Measurements from ENCODE around the gene RARRES2. TPM values are rescaled to one million over a fixed set of nuclear protein-coding genes. Genes with fewer than 3 reads are reported as not detected.
A peak's percentile ranks its signal among the peaks of the same experiment; 100 is the strongest.

RARRES2 gene
- total and polyA plus RNA-seq, 5 donors = 111 to 195 (median 176) TPM

DNA sequence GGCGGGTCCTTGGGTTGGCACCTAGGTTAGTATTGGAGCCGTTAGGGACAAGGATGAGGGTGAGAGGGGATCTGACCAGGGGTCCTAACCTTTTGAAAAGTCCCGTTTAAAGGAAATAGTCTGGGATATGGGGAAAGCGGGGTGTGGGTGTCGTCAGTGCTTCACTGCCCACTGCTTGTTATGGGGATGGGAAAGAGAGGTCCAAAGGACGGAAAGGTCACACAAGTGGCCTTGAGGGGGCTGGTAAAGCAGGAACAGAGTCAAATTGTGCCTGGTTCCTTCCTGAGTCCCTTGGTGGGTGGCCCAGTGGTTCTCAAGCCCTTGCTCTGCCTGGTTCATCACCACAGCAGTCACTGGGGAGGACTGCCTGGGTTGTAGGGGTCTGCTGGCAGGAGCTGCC, 35.1 kb upstream of the RARRES2 start:
- no peak overlapping the region for H3K27ac ChIP-seq (ENCODE audit: low read length)
- 79% methylated on average over 6 of the region's 6 CpGs for WGBS
- no peaks in the 10 kb centered on the region for H3K27me3 ChIP-seq (ENCODE audit: control insufficient read depth, insufficient read depth)
- DNase-seq = no peak
- H3K4me1 ChIP-seq (ENCODE audit: control insufficient read depth, insufficient read depth, low read length) = peaks cover 3% of the 10 kb centered on the region
- no peaks in the 10 kb centered on the region for H3K9me3 ChIP-seq (ENCODE audit: control insufficient read depth, low read length)
- no peak overlapping the region for H3K4me3 ChIP-seq (ENCODE audit: low read length)
- intact Hi-C loops (cut with DNase I) = no loop called here
- no peak for ATAC-seq

DNA sequence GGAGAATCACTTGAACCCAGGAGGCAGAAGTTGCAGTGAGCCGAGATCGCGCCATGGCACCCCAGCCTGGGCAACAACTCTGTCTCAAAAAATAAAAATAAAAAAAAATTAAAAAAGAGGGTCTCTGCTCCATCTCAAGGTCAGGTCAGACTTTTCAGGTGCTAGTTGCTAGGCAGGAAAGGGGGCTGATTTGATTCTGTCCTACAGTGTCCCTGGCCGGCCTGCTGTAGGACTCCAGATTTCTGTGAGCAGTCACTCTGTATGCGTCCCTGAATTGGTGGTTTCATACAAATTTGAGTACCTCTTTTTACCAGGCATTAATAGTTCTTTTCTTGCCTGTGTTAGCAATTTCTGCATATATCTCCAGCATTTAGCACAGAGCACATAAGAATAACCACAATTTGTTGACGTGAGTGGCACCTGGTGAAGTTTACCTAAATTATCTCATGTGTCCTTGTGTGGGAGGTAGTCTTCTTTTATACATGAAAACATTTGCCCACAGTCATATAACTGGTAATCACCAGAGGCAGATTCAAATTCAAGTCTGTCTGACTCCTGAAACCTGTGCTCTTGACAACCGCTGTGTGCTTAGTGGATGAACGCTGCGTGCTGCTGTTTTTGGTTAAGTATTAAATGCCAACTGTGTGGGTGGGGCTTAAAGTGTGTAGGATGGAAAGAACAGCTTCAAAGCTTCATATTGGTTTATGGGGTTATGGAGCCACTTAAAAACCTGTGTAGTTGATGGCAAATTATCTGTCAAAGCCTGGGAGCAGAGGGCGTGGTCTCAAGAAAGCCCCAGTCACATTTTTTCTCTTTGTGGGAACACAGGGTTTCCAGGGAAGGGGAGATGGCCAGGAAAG, 34.5 kb upstream of the RARRES2 start:
- ATAC-seq = no peak
- no peak overlapping the region for H3K4me3 ChIP-seq (ENCODE audit: low read length)
- H3K9me3 ChIP-seq (ENCODE audit: control insufficient read depth, low read length) = no peaks in the 10 kb centered on the region
- peaks cover 3% of the 10 kb centered on the region for H3K4me1 ChIP-seq (ENCODE audit: control insufficient read depth, insufficient read depth, low read length)
- H3K27me3 ChIP-seq (ENCODE audit: control insufficient read depth, insufficient read depth) = no peaks in the 10 kb centered on the region
- DNase-seq = no peak
- intact Hi-C loops (cut with DNase I) = no loop called here
- no peak overlapping the region for H3K27ac ChIP-seq (ENCODE audit: low read length)
- WGBS = 88% methylated on average over 10 of the region's 10 CpGs

DNA sequence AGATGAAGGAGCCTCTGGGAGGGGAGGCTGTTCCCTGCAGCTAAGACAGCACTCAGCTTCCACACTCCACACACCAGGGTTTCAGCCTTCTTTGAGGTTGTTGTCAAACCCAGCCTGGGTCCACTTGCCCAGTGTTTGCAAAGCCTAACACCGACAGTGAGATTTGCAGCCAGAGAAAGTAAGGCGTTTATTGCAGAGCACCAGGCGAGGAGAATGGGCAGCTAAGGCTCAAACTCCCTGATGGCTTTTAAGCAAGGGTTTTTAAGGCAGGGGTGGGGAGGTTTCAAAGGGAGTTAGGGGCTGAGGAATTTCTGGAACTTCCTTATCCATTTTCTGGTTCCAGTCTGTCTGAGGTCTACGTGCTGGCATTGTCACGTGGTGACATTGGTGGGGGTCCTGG, 33.0 kb upstream of the RARRES2 start:
- no peak for DNase-seq
- Histone ChIP-seq H3K9me3 (ENCODE audit: control insufficient read depth, low read length) (no peaks in the 10 kb centered on the region), H3K4me1 (ENCODE audit: control insufficient read depth, insufficient read depth, low read length) (peaks cover 8% of the 10 kb centered on the region), H3K27me3 (ENCODE audit: control insufficient read depth, insufficient read depth) (no peaks in the 10 kb centered on the region), H3K4me3 (ENCODE audit: low read length) (no peak overlapping the region), H3K27ac (ENCODE audit: low read length) (no peak overlapping the region)
- ATAC-seq = no peak
- WGBS = 81% methylated on average over 5 of the region's 5 CpGs
- intact Hi-C loops (cut with DNase I) = no loop called here

DNA sequence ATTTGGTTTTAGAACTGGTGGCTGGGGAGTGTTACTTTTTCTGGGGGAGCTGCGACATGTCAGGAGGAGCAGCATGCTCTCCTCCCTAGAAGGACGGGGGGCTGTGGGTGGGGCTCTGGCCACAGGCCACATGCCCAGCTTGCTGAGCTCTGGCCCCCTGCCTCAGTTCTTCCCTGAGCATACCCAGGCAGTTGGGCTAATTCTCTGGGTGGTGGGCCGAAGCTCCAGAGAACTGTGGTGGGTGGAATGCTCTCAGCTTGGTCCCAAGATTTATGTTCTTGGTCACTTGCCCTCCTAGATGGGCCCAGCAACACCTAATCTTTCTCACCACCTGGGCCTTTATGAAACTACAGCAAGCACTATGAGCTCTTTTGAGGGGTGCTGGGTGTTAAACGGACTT, 32.6 kb upstream of the RARRES2 start:
- Histone ChIP-seq H3K4me3 (ENCODE audit: low read length) (no peak overlapping the region), H3K27ac (ENCODE audit: low read length) (no peak overlapping the region), H3K9me3 (ENCODE audit: control insufficient read depth, low read length) (no peaks in the 10 kb centered on the region), H3K27me3 (ENCODE audit: control insufficient read depth, insufficient read depth) (no peaks in the 10 kb centered on the region), H3K4me1 (ENCODE audit: control insufficient read depth, insufficient read depth, low read length) (peaks cover 8% of the 10 kb centered on the region)
- intact Hi-C loops (cut with DNase I) = no loop called here
- no peak for DNase-seq
- ATAC-seq = no peak
- WGBS = 80% methylated on average over 4 of the region's 4 CpGs

DNA sequence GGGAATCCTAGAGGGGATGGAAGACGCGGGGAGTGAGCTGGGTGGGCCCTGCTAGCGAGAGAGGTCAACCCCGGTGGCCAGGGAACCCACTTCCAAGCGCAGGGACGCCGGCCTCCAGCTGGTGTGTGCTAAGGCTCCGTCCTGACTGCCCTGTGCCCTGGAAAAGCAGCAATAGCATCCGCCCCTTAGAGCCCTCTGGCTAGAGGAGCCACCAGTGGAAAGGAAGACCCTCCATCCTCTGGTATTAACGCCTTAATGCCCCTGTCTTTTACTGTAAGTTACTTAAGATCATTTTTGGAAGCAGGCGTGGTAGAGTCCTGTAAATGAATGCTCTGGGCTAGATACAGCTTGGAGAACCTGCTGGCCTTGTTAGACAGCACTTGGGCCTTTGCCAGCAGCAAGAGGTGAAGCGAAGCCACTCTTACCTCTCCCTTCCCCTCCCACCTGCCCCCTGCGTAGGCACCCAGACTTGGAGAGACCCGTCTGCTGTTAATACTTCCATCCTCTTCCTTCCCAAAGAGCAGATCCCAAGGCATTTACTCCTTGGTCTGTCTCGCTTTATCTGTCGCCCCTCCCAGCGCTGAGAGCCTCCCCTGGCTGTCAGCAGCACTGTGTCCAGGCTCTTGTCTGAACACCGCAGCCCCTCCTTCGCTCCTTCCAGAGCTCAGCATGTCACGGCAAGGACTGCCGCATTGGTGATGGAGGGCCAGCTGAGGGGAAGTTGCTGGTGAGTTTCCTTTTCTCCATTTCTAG, 31.8 kb upstream of the RARRES2 start:
- ATAC-seq (no peak), DNase-seq (peak in 1 of 3 donors; percentile 48)
- Histone ChIP-seq H3K27me3 (ENCODE audit: control insufficient read depth, insufficient read depth) (no peaks in the 10 kb centered on the region), H3K4me1 (ENCODE audit: control insufficient read depth, insufficient read depth, low read length) (peaks cover 7% of the 10 kb centered on the region), H3K27ac (ENCODE audit: low read length) (peak overlapping the region; percentile 14), H3K9me3 (ENCODE audit: control insufficient read depth, low read length) (no peaks in the 10 kb centered on the region), H3K4me3 (ENCODE audit: low read length) (no peak overlapping the region)
- WGBS = 70% methylated on average over 21 of the region's 21 CpGs
- intact Hi-C loops (cut with DNase I) = no loop called here

DNA sequence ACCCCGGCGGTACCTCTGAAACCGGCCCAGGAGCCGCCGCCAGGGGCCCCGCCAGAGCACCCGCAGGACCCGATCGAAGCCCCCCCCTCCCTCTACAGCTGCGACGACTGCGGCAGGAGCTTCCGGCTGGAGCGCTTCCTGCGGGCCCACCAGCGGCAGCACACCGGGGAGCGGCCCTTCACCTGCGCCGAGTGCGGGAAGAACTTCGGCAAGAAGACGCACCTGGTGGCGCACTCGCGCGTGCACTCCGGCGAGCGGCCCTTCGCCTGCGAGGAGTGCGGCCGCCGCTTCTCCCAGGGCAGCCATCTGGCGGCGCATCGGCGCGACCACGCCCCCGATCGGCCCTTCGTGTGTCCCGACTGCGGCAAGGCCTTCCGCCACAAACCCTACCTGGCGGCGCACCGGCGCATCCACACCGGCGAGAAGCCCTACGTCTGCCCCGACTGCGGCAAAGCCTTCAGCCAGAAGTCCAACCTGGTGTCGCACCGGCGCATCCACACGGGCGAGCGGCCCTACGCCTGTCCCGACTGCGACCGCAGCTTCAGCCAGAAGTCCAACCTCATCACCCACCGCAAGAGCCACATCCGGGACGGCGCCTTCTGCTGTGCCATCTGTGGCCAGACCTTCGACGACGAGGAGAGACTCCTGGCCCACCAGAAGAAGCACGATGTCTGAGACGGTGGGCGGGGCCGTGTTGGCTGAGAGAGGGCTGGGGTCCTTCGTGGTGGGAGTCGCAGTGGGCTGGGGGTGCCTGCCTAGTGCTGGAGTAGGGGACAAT, 31.0 kb upstream of the RARRES2 start:
- no peak overlapping the region for H3K4me3 ChIP-seq (ENCODE audit: low read length)
- no peak overlapping the region for H3K27ac ChIP-seq (ENCODE audit: low read length)
- no peaks in the 10 kb centered on the region for H3K9me3 ChIP-seq (ENCODE audit: control insufficient read depth, low read length)
- intact Hi-C loops (cut with DNase I) = no loop called here
- H3K4me1 ChIP-seq (ENCODE audit: control insufficient read depth, insufficient read depth, low read length) = peaks cover 4% of the 10 kb centered on the region
- ATAC-seq = no peak
- WGBS = 84% methylated on average over 79 of the region's 79 CpGs
- no peaks in the 10 kb centered on the region for H3K27me3 ChIP-seq (ENCODE audit: control insufficient read depth, insufficient read depth)
- peak in 1 of 3 donors; percentile 53 for DNase-seq

DNA sequence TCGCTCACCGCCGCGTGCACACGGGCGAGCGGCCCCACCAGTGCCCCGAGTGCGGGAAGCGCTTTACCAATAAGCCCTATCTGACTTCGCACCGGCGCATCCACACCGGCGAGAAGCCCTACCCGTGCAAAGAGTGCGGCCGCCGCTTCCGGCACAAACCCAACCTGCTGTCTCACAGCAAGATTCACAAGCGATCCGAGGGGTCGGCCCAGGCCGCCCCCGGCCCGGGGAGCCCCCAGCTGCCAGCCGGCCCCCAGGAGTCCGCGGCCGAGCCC, 30.5 kb upstream of the RARRES2 start:
- intact Hi-C loops (cut with DNase I) = no loop called here
- Histone ChIP-seq H3K4me1 (ENCODE audit: control insufficient read depth, insufficient read depth, low read length) (peaks cover 4% of the 10 kb centered on the region), H3K9me3 (ENCODE audit: control insufficient read depth, low read length) (no peaks in the 10 kb centered on the region)

DNA sequence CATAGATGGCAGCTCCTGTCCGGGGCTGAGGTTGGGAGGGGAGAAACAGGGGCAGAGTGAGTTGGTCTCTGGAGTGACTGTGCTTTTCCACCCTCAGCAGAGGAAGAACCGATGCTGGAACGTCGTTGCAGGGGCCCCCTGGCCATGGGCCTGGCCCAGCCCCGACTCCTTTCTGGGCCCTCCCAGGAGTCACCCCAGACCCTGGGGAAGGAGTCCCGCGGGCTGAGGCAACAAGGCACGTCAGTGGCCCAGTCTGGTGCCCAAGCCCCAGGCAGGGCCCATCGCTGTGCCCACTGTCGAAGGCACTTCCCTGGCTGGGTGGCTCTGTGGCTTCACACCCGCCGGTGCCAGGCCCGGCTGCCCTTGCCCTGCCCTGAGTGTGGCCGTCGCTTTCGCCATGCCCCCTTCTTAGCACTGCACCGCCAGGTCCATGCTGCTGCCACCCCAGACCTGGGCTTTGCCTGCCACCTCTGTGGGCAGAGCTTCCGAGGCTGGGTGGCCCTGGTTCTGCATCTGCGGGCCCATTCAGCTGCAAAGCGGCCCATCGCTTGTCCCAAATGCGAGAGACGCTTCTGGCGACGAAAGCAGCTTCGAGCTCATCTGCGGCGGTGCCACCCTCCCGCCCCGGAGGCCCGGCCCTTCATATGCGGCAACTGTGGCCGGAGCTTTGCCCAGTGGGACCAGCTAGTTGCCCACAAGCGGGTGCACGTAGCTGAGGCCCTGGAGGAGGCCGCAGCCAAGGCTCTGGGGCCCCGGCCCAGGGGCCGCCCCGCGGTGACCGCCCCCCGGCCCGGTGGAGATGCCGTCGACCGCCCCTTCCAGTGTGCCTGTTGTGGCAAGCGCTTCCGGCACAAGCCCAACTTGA, 29.9 kb upstream of the RARRES2 start:
- Histone ChIP-seq H3K4me1 (ENCODE audit: control insufficient read depth, insufficient read depth, low read length) (peaks cover 4% of the 10 kb centered on the region), H3K27me3 (ENCODE audit: control insufficient read depth, insufficient read depth) (no peaks in the 10 kb centered on the region), H3K9me3 (ENCODE audit: control insufficient read depth, low read length) (no peaks in the 10 kb centered on the region), H3K27ac (ENCODE audit: low read length) (no peak overlapping the region), H3K4me3 (ENCODE audit: low read length) (no peak overlapping the region)
- intact Hi-C loops (cut with DNase I) = no loop called here
- no peak for ATAC-seq
- WGBS = 85% methylated on average over 48 of the region's 48 CpGs
- peak in 2 of 3 donors; percentile 58 to 65 for DNase-seq

More for the DNA sequence above, 30.5 kb upstream of the RARRES2 start:
- no peaks in the 10 kb centered on the region for H3K27me3 ChIP-seq (ENCODE audit: control insufficient read depth, insufficient read depth)
- no peak overlapping the region for H3K27ac ChIP-seq (ENCODE audit: low read length)
- H3K4me3 ChIP-seq (ENCODE audit: low read length) = no peak overlapping the region
- WGBS = 89% methylated on average over 30 of the region's 30 CpGs
- no peak for DNase-seq
- ATAC-seq = no peak

DNA sequence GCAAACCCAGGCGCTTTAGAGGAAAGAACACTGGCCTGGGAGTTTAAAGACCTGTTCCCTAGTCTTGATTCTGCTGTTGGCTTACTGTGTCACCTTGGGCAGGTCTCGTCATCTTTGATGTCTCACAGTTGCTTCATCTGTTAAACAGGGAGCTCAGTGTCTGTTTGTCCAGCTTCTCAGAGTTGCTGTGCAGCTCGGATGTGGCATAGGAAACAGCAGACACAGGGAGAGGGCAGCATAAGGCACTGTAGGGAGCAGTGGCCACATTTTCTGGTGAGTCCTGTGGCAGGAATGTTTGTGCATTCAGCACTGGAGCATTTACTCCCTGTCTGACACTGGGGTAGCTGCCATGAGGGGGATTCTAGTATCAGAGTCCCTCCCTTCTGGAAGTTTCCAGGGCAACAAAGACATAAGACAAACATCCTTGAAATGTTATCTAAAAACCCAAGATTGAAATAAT, 29.2 kb upstream of the RARRES2 start:
- ATAC-seq = no peak

DNA sequence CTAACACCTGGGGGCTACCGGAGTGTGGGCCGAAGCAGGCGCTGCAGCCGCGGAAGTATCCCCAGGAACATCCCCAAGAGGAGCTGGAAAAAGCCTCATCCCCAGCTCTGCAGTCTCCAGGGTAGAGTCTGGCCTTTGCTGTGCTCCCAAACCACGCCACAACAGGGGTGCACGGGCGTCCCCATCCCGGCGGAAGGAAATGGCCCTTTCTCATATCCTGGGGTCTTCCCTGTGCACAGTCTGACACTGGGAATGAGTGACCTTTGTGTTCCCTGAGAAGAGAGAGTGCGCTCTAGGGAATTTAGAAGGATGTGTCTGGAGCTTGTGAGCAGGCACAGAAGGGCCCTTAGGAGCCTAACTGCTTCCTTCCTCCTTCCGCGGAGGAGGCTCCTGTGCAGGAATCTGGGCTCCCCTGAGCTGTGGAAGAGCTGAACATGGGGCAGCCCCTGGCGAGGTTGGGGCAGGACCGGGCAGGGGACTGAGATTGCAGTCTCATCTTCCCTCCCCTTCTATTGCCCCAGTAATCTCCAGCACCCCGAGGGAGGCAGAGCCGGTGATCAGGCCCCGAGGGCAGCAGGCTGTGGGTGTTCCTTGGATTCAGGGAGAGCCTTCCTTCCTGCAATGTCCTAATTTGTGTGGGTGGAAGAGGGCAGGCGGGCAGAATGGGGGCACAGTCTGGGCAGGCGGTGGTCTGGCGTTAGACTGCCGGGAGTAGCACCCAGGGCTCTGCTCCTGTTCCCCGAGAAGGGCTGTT, 28.5 kb upstream of the RARRES2 start:
- H3K9me3 ChIP-seq (ENCODE audit: control insufficient read depth, low read length) = no peaks in the 10 kb centered on the region
- H3K4me3 ChIP-seq (ENCODE audit: low read length) = peak overlapping the region; percentile 63
- DNase-seq (peak in 1 of 3 donors; percentile 51), ATAC-seq (peak in 1 of 2 donors; percentile 1)
- intact Hi-C loops (cut with DNase I) = loop anchor here in 1 of 4 donors (5.0 kb wide), 1 partner anchor 32 kb away; no protein-coding TSS in a partner anchor
- peaks cover 4% of the 10 kb centered on the region for H3K4me1 ChIP-seq (ENCODE audit: control insufficient read depth, insufficient read depth, low read length)
- no peaks in the 10 kb centered on the region for H3K27me3 ChIP-seq (ENCODE audit: control insufficient read depth, insufficient read depth)
- peak overlapping the region; percentile 78 for H3K27ac ChIP-seq (ENCODE audit: low read length)
- WGBS = 34% methylated on average over 23 of the region's 23 CpGs

More for the DNA sequence above, 29.2 kb upstream of the RARRES2 start:
- Histone ChIP-seq H3K4me3 (ENCODE audit: low read length) (no peak overlapping the region), H3K9me3 (ENCODE audit: control insufficient read depth, low read length) (no peaks in the 10 kb centered on the region), H3K27me3 (ENCODE audit: control insufficient read depth, insufficient read depth) (no peaks in the 10 kb centered on the region), H3K4me1 (ENCODE audit: control insufficient read depth, insufficient read depth, low read length) (peaks cover 4% of the 10 kb centered on the region), H3K27ac (ENCODE audit: low read length) (no peak overlapping the region)
- 71% methylated on average over 3 of the region's 3 CpGs for WGBS
- intact Hi-C loops (cut with DNase I) = no loop called here
- no peak for DNase-seq

Data from right cardiac atrium (tissue), 5 donors.